ENCODE measurements around the gene AFDN. TPM values are rescaled to one million over a fixed set of nuclear protein-coding genes. Genes with fewer than 3 reads are reported as not detected.

Gene AFDN
- polyA plus RNA-seq, 1 experiment, result 26.6 TPM

- CTCF ChIA-PET, result no interaction called here
- DNase-seq (ENCODE audit: low read depth, low spot score), result no peak
Observed at GRCh38 chr6:167791780-167792478, 34.8 kb upstream of the AFDN start.

GRCh38 chr6:167793421-167793820 lies 33.3 kb upstream of the AFDN start:
- DNase-seq (ENCODE audit: low read depth, low spot score), result no peak
- CTCF ChIA-PET, result interaction anchor here (0.6 kb wide), 1 partner anchor 53 kb away, joined by 9 read pairs; no protein-coding TSS in a partner anchor
- Histone ChIP-seq H3K27ac (ENCODE audit: low read depth, low read length) (no peak overlapping the region), H3K27me3 (ENCODE audit: control insufficient read depth, insufficient read depth, low read length) (peaks cover 4% of the 10 kb centered on the region), H3K4me3 (ENCODE audit: low read depth, low read length) (no peak overlapping the region), H3K9me3 (ENCODE audit: control insufficient read depth, insufficient read depth, low read length) (peaks cover 4% of the 10 kb centered on the region; the same call in 1 of the 2 replicates)
- no peak for TF ChIP-seq CTCF (IDR thresholded peaks at IDR 0.05; ENCODE audit: low read depth, low read length)
- POLR2A ChIA-PET, result no interaction called here

More at GRCh38 chr6:167791780-167792478, 34.8 kb upstream of the AFDN start:
- no peak overlapping the region for H3K4me3 ChIP-seq (ENCODE audit: low read depth, low read length)
- no peak overlapping the region for H3K27ac ChIP-seq (ENCODE audit: low read depth, low read length)
- peaks cover 4% of the 10 kb centered on the region for H3K27me3 ChIP-seq (ENCODE audit: control insufficient read depth, insufficient read depth, low read length)
- POLR2A ChIA-PET, result no interaction called here
- no peak for TF ChIP-seq CTCF (IDR thresholded peaks at IDR 0.05; ENCODE audit: low read depth, low read length)
- H3K9me3 ChIP-seq (ENCODE audit: control insufficient read depth, insufficient read depth, low read length), result peaks cover 4% of the 10 kb centered on the region; the same call in 1 of the 2 replicates

GRCh38 chr6:167794161-167795157 lies 32.3 kb upstream of the AFDN start:
- ChIA-PET POLR2A (no interaction called here), CTCF (no interaction called here)
- peaks cover 4% of the 10 kb centered on the region for H3K27me3 ChIP-seq (ENCODE audit: control insufficient read depth, insufficient read depth, low read length)
- no peak overlapping the region for H3K4me3 ChIP-seq (ENCODE audit: low read depth, low read length)
- H3K9me3 ChIP-seq (ENCODE audit: control insufficient read depth, insufficient read depth, low read length), result peaks cover 4% of the 10 kb centered on the region; the same call in 1 of the 2 replicates
- H3K27ac ChIP-seq (ENCODE audit: low read depth, low read length), result no peak overlapping the region
- DNase-seq (ENCODE audit: low read depth, low spot score), result no peak
- no peak for TF ChIP-seq CTCF (IDR thresholded peaks at IDR 0.05; ENCODE audit: low read depth, low read length)

- H3K27ac ChIP-seq (ENCODE audit: low read depth, low read length), result no peak overlapping the region
- ChIA-PET CTCF (no interaction called here), POLR2A (no interaction called here)
- DNase-seq (ENCODE audit: low read depth, low spot score), result no peak
- TF ChIP-seq CTCF (IDR thresholded peaks at IDR 0.05; ENCODE audit: low read depth, low read length), result no peak
- H3K4me3 ChIP-seq (ENCODE audit: low read depth, low read length), result no peak overlapping the region
- H3K27me3 ChIP-seq (ENCODE audit: control insufficient read depth, insufficient read depth, low read length), result peaks cover 4% of the 10 kb centered on the region
- peaks cover 4% of the 10 kb centered on the region; the same call in 1 of the 2 replicates for H3K9me3 ChIP-seq (ENCODE audit: control insufficient read depth, insufficient read depth, low read length)
Observed at GRCh38 chr6:167795321-167795811, 31.3 kb upstream of the AFDN start.
